Measurements from ENCODE around the gene SPOCK1. TPM values are rescaled to one million over a fixed set of nuclear protein-coding genes. Genes with fewer than 3 reads are reported as not detected.

SPOCK1 gene
- total and polyA plus RNA-seq, 9 of the 15 experiments (the other 6 are each of a cell fraction or from before 2014, with no cell fraction given): 0.01 to 0.35 (median 0.04) TPM; not detected in 6

DNA sequence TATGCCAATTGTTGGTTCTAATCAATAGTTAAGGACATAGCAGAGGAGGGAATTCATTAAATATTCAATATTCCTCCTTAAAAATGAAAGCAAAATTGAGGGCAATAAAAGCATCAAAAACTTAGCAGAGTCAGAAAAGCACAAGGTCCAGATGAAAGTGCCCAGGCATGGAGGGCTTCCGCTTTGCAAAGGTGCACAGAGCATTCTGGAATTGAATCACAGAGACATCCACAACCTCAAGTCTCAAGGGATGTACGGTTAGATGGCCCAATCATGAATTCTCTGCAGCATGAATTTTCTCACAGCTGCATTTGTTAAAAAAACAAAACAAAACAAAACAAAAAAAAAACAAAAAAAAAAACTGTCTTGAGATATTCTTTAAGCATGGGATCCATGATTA is 253.7 kb downstream of the SPOCK1 start:
- FAIRE-seq: no peak
- POLR2A ChIA-PET: no interaction called here
- H2AFZ ChIP-seq (ENCODE audit: low read depth, low read length): no peak overlapping the region
- no peak overlapping the region for H3K27ac ChIP-seq (ENCODE audit: extremely low read depth, low read depth, low read length)
- in situ Hi-C loops (cut with MboI) (no loop called here), intact Hi-C loops (cut with micrococcal nuclease) (no loop called here)
- H3K36me3 ChIP-seq (ENCODE audit: control insufficient read depth, insufficient read depth, low read length): no peaks in the 10 kb centered on the region
- H3K9ac ChIP-seq (ENCODE audit: insufficient read depth in 1 of 2, low read depth in 2 of 2, low read length in 2 of 2): no peak overlapping the region
- no peak overlapping the region for H3K4me3 ChIP-seq
- DNase-seq (ENCODE audit: extremely low read depth in 1 of 4, low spot score in 3 of 4): no peak
- no peaks in the 10 kb centered on the region for H4K20me1 ChIP-seq (replicated peaks; ENCODE audit: control insufficient read depth, insufficient read depth, low read length)
- TF ChIP-seq PTRF (tag; IDR thresholded peaks at IDR 0.05): no peak
- TF ChIP-seq ZNF174 (CRISPR knock-in tag; IDR thresholded peaks at IDR 0.05): no peak
- TF ChIP-seq, protein P1, sequence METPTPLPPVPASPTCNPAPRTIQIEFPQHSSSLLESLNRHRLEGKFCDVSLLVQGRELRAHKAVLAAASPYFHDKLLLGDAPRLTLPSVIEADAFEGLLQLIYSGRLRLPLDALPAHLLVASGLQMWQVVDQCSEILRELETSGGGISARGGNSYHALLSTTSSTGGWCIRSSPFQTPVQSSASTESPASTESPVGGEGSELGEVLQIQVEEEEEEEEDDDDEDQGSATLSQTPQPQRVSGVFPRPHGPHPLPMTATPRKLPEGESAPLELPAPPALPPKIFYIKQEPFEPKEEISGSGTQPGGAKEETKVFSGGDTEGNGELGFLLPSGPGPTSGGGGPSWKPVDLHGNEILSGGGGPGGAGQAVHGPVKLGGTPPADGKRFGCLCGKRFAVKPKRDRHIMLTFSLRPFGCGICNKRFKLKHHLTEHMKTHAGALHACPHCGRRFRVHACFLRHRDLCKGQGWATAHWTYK (CRISPR knock-in tag; IDR thresholded peaks at IDR 0.05): no peak
- TF ChIP-seq, protein P2, sequence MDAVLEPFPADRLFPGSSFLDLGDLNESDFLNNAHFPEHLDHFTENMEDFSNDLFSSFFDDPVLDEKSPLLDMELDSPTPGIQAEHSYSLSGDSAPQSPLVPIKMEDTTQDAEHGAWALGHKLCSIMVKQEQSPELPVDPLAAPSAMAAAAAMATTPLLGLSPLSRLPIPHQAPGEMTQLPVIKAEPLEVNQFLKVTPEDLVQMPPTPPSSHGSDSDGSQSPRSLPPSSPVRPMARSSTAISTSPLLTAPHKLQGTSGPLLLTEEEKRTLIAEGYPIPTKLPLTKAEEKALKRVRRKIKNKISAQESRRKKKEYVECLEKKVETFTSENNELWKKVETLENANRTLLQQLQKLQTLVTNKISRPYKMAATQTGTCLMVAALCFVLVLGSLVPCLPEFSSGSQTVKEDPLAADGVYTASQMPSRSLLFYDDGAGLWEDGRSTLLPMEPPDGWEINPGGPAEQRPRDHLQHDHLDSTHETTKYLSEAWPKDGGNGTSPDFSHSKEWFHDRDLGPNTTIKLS (IDR thresholded peaks at IDR 0.05; ENCODE audit: borderline replicate concordance, low read depth): no peak
- TF ChIP-seq, protein P3, sequence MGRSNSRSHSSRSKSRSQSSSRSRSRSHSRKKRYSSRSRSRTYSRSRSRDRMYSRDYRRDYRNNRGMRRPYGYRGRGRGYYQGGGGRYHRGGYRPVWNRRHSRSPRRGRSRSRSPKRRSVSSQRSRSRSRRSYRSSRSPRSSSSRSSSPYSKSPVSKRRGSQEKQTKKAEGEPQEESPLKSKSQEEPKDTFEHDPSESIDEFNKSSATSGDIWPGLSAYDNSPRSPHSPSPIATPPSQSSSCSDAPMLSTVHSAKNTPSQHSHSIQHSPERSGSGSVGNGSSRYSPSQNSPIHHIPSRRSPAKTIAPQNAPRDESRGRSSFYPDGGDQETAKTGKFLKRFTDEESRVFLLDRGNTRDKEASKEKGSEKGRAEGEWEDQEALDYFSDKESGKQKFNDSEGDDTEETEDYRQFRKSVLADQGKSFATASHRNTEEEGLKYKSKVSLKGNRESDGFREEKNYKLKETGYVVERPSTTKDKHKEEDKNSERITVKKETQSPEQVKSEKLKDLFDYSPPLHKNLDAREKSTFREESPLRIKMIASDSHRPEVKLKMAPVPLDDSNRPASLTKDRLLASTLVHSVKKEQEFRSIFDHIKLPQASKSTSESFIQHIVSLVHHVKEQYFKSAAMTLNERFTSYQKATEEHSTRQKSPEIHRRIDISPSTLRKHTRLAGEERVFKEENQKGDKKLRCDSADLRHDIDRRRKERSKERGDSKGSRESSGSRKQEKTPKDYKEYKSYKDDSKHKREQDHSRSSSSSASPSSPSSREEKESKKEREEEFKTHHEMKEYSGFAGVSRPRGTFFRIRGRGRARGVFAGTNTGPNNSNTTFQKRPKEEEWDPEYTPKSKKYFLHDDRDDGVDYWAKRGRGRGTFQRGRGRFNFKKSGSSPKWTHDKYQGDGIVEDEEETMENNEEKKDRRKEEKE (IDR thresholded peaks at IDR 0.05; ENCODE audit: borderline replicate concordance in 1 of 2, control insufficient read depth in 1 of 2, low read depth in 2 of 2, low read length in 1 of 2): no peak
- TF ChIP-seq ZNF384 (IDR thresholded peaks at IDR 0.05; ENCODE audit: low read depth, low read length): no peak
- TF ChIP-seq KAT2B (IDR thresholded peaks at IDR 0.05; ENCODE audit: low read depth, low read length): no peak
- TF ChIP-seq BCL6 (CRISPR knock-in tag; IDR thresholded peaks at IDR 0.05): no peak
- no peak for TF ChIP-seq FIP1L1 (IDR thresholded peaks at IDR 0.05; ENCODE audit: low read depth, low read length, poor library complexity, severe bottlenecking)
- no peak for TF ChIP-seq MED1 (CRISPR knock-in tag; IDR thresholded peaks at IDR 0.05; ENCODE audit: borderline replicate concordance)
- no peak for TF ChIP-seq ZSCAN29 (IDR thresholded peaks at IDR 0.05)
- no peak for TF ChIP-seq MCM3 (IDR thresholded peaks at IDR 0.05)
- BruUV-seq (replicated peaks): no TSS peak
- ATAC-seq: no peak
- no peaks in the 10 kb centered on the region for H3K9me3 ChIP-seq (replicated peaks; ENCODE audit: control insufficient read depth, insufficient read depth, low read depth, low read length)
- CTCF ChIA-PET (ENCODE audit: low intra/inter-chr PET ratio): no interaction called here
- H3K9me1 ChIP-seq (ENCODE audit: control insufficient read depth, insufficient read depth, low read length): no peaks in the 10 kb centered on the region
- H3K4me2 ChIP-seq (ENCODE audit: insufficient read depth, low read length): no peak overlapping the region
- no peaks in the 10 kb centered on the region for H3K27me3 ChIP-seq (ENCODE audit: control insufficient read depth in 2 of 2, insufficient read depth in 2 of 2, low read length in 2 of 2)
- H3K79me2 ChIP-seq (ENCODE audit: control insufficient read depth, insufficient read depth, low read length): no peaks in the 10 kb centered on the region
- 3% methylated on average over 2 of the region's 2 CpGs for WGBS (ENCODE audit: insufficient coverage, low coverage, missing lambda C conversion rate)
- no peaks in the 10 kb centered on the region for H3K4me1 ChIP-seq (replicated peaks in 1 of 2; ENCODE audit: control insufficient read depth in 2 of 2, insufficient read depth in 2 of 2, low read length in 2 of 2)
